Epithelial cell of esophagus (primary cell): Measurements from ENCODE around the gene GHRH.
A peak's percentile ranks its signal among the peaks of the same experiment; 100 is the strongest.

Experiments
- DNase-seq: peaks from one replicate; pipeline ENCODE4 v3.0.0; 2010; ENCODE audit warnings: low read depth
- H3K4me3 ChIP-seq: 2 replicates; pipeline ENCODE4 v1.5.1; 2011; ENCODE audit warnings: mild to moderate bottlenecking, low read length, control low read depth
- CTCF ChIP-seq: IDR thresholded peaks from 2 replicates; pipeline ENCODE4 v1.5.1; 2011; ENCODE audit warnings: low read depth, mild to moderate bottlenecking, low read length, control low read depth, inconsistent platforms; ENCODE audit not compliant: insufficient read depth; ENCODE audit errors: missing control alignments

Gene GHRH

GRCh38 chr20:37276494-37277252, 15.1 kb upstream of the GHRH start:
- no peak overlapping the region for H3K4me3 ChIP-seq
- peak; percentile 48 for TF ChIP-seq CTCF
- peak; percentile 77 for DNase-seq

GRCh38 chr20:37274851-37275524, 13.4 kb upstream of the GHRH start:
- H3K4me3 ChIP-seq, result no peak overlapping the region
- TF ChIP-seq CTCF, result no peak
- DNase-seq, result no peak

- no peak for TF ChIP-seq CTCF
- no peak overlapping the region for H3K4me3 ChIP-seq
- DNase-seq, result no peak
Observed at GRCh38 chr20:37273988-37274387, 12.4 kb upstream of the GHRH start.

GRCh38 chr20:37271421-37271768, 9.8 kb upstream of the GHRH start:
- no peak overlapping the region for H3K4me3 ChIP-seq
- DNase-seq, result no peak
- TF ChIP-seq CTCF, result no peak

- H3K4me3 ChIP-seq, result no peak overlapping the region
- TF ChIP-seq CTCF, result no peak
- peak; percentile 68 for DNase-seq
Observed at GRCh38 chr20:37270576-37271420, 9.2 kb upstream of the GHRH start.

- no peak overlapping the region for H3K4me3 ChIP-seq
- no peak for DNase-seq
- no peak for TF ChIP-seq CTCF
Observed at GRCh38 chr20:37267667-37268313, 6.2 kb upstream of the GHRH start.
